Gastroesophageal sphincter (tissue), 4 donors: ENCODE data around the gene ROR2. TPM values are rescaled to one million over a fixed set of nuclear protein-coding genes. Genes with fewer than 3 reads are reported as not detected.

Experiments
- ATAC-seq: fragments of 150-250 bp; one replicate; pipeline ENCODE4 v1.9.1; 2016; ENCODE audit warnings: mild to moderate bottlenecking, moderate library complexity
- H3K27ac ChIP-seq, 4 donors: fragments of 200-600 bp; sonication (generic) in 3 of 4; 1 replicate in 3 of 4; 2 replicates in 1 of 4; pipeline ENCODE4 v1.5.1; 2016 to 2019
- H3K27me3 ChIP-seq: fragments of 200-600 bp; sonication (generic); one replicate; pipeline ENCODE4 v1.5.1; 2019
- H3K36me3 ChIP-seq, 2 donors: fragments of 200-600 bp; sonication (generic); one replicate each; pipeline ENCODE4 v1.5.1; 2019; ENCODE audit warnings: control low read depth in 1 of 2
- H3K4me1 ChIP-seq, 3 donors: fragments of 200-600 bp; sonication (generic); 1 replicate in 2 of 3; 2 replicates in 1 of 3; pipeline ENCODE4 v1.5.1; 2016 to 2019; ENCODE audit warnings: control low read depth in 2 of 3
- H3K4me3 ChIP-seq, 2 donors: fragments of 200-600 bp; sonication (generic); one replicate each; pipeline ENCODE4 v1.5.1; 2019; ENCODE audit warnings: mild to moderate bottlenecking in 1 of 2, moderate library complexity in 1 of 2
- H3K9me3 ChIP-seq, 3 donors: fragments of 200-600 bp; sonication (generic); one replicate each; pipeline ENCODE4 v1.5.1; 2017 to 2019; ENCODE audit warnings: control low read depth in 2 of 3
- CTCF ChIP-seq, 4 experiments: fragments of 200-600 bp in 2 of 4; fragments of 450-650 bp in 2 of 4; sonication (generic) in 1 of 4; IDR thresholded peaks; one replicate each; pipeline ENCODE4 v1.5.1; 2017 to 2019; ENCODE audit warnings: antibody characterized with exemption in 4 of 4, mild to moderate bottlenecking in 2 of 4, moderate library complexity in 2 of 4
- EP300 ChIP-seq: sonication (generic); formaldehyde crosslinking; IDR thresholded peaks from one replicate; pipeline ENCODE4 v1.6.1; 2017; ENCODE audit warnings: antibody characterized with exemption, mild to moderate bottlenecking
- POLR2A ChIP-seq, 2 donors: fragments of 450-650 bp; IDR thresholded peaks; one replicate each; pipeline ENCODE4 v1.6.1; 2017; ENCODE audit warnings: antibody characterized with exemption in 2 of 2, mild to moderate bottlenecking in 2 of 2, moderate library complexity in 1 of 2
- POLR2AphosphoS5 ChIP-seq: sonication (generic); formaldehyde crosslinking; IDR thresholded peaks from one replicate; pipeline ENCODE4 v1.6.1; 2017; ENCODE audit warnings: antibody characterized with exemption
- WGBS, 2 donors: methylation state at CpG; one replicate each; pipeline ENCODE4 v1.1.5; 2018; ENCODE audit warnings: low coverage in 1 of 2; 5-methylcytosine and 5-hydroxymethylcytosine counted together
- total RNA-seq, 4 donors: library from RNA; depleted of rRNA; stranded (reverse); fragments of >200 nt; gene quantifications; one replicate each; pipeline ENCODE4 v1.1.0, GENCODE V29; 2016

ROR2 gene
- total RNA-seq, 4 donors from 2014 or later: 40.8 to 69.1 (median 63.2) TPM

GRCh38 chr9:91814753-91815152, 135.3 kb downstream of the ROR2 start:
- WGBS, 2 donors: no CpG with 5 or more reads among the region's 8 CpGs
- Histone ChIP-seq H3K4me3 (no peak overlapping the region), H3K27me3 (no peaks in the 10 kb centered on the region), H3K27ac (peak overlapping the region in 3 of 4 donors; percentile 65 to 82 (median 67)), H3K36me3 (no peaks in the 10 kb centered on the region), H3K9me3 (no peaks in the 10 kb centered on the region), H3K4me1 (peaks cover 0 to 80% (median 14%) of the 10 kb centered on the region in 3 donors)
- no peak for ATAC-seq
- TF ChIP-seq POLR2AphosphoS5 (no peak), EP300 (no peak), POLR2A (IDR thresholded peaks at IDR 0.05) (no peak), CTCF (IDR thresholded peaks at IDR 0.05) (no peak)

GRCh38 chr9:91814201-91814600, 135.8 kb downstream of the ROR2 start:
- peaks cover 0 to 86% (median 14%) of the 10 kb centered on the region in 3 donors for H3K4me1 ChIP-seq
- TF ChIP-seq EP300: no peak
- no peak for TF ChIP-seq POLR2AphosphoS5
- TF ChIP-seq CTCF (IDR thresholded peaks at IDR 0.05): no peak
- TF ChIP-seq POLR2A (IDR thresholded peaks at IDR 0.05): no peak
- H3K36me3 ChIP-seq: no peaks in the 10 kb centered on the region
- 41 to 42% methylated on average over 3 to 8 of the region's 9 CpGs for WGBS, 2 donors
- H3K27me3 ChIP-seq: no peaks in the 10 kb centered on the region
- peak overlapping the region in 3 of 4 donors; percentile 65 to 82 (median 67) for H3K27ac ChIP-seq
- ATAC-seq: no peak
- H3K4me3 ChIP-seq: no peak overlapping the region
- H3K9me3 ChIP-seq: no peaks in the 10 kb centered on the region

- TF ChIP-seq POLR2AphosphoS5 (no peak), POLR2A (IDR thresholded peaks at IDR 0.05) (no peak), CTCF (IDR thresholded peaks at IDR 0.05) (no peak), EP300 (no peak)
- no peak overlapping the region for H3K4me3 ChIP-seq
- no peaks in the 10 kb centered on the region for H3K9me3 ChIP-seq
- 56 to 67% methylated on average over 3 to 11 of the region's 11 CpGs for WGBS, 2 donors
- ATAC-seq: no peak
- peak overlapping the region in 3 of 4 donors; percentile 65 to 82 (median 67) for H3K27ac ChIP-seq
- peaks cover 0 to 85% (median 11%) of the 10 kb centered on the region in 3 donors for H3K4me1 ChIP-seq
- no peaks in the 10 kb centered on the region for H3K27me3 ChIP-seq
- H3K36me3 ChIP-seq: no peaks in the 10 kb centered on the region
Observed at GRCh38 chr9:91813176-91813795, 136.7 kb downstream of the ROR2 start.

GRCh38 chr9:91812191-91812590, 137.8 kb downstream of the ROR2 start:
- Histone ChIP-seq H3K9me3 (no peaks in the 10 kb centered on the region), H3K4me3 (no peak overlapping the region), H3K27me3 (no peaks in the 10 kb centered on the region), H3K27ac (peak overlapping the region in 3 of 4 donors; percentile 15 to 82 (median 65)), H3K4me1 (peaks cover 0 to 85% (median 11%) of the 10 kb centered on the region in 3 donors), H3K36me3 (no peaks in the 10 kb centered on the region)
- ATAC-seq: no peak
- TF ChIP-seq EP300 (no peak), POLR2AphosphoS5 (no peak), POLR2A (IDR thresholded peaks at IDR 0.05) (no peak), CTCF (IDR thresholded peaks at IDR 0.05) (no peak)
- 84 to 92% methylated on average over 3 to 5 of the region's 14 CpGs for WGBS, 2 donors
